Astrocyte of the spinal cord (primary cell): Measurements from ENCODE around the gene HIPK1.

Source experiments
- DNase-seq: peaks from one replicate; pipeline ENCODE4 v3.0.0; 2011; ENCODE audit warnings: low read depth, low spot score
- H3K4me3 ChIP-seq: 2 replicates; pipeline ENCODE4 v1.5.1; 2011; ENCODE audit warnings: low read depth, mild to moderate bottlenecking, low read length, moderate library complexity
- CTCF ChIP-seq: IDR thresholded peaks from 2 replicates; pipeline ENCODE4 v1.5.1; 2012; ENCODE audit warnings: low read depth, mild to moderate bottlenecking, low read length, inconsistent platforms
- in situ Hi-C: cut with HindIII; loops from 2 replicates; pipeline ENCODE4 v1.10.0; 2017; ENCODE audit warnings: low sequenced_read_pairs

Gene HIPK1

GRCh38 chr1:113980110-113980509 is 51.0 kb downstream of the HIPK1 start:
- DNase-seq = peak; percentile 29
- TF ChIP-seq CTCF = no peak
- in situ Hi-C loops = no loop called here
- H3K4me3 ChIP-seq = peak overlapping the region; percentile 27

- TF ChIP-seq CTCF = no peak
- in situ Hi-C loops = no loop called here
- H3K4me3 ChIP-seq = no peak overlapping the region
- peak; percentile 73 for DNase-seq
These were observed 53.1 kb downstream of the HIPK1 start for GRCh38 chr1:113981962-113982931.

GRCh38 chr1:113982949-113983348 is 53.8 kb downstream of the HIPK1 start:
- no peak for TF ChIP-seq CTCF
- in situ Hi-C loops = no loop called here
- no peak for DNase-seq
- no peak overlapping the region for H3K4me3 ChIP-seq

- no peak overlapping the region for H3K4me3 ChIP-seq
- in situ Hi-C loops = no loop called here
- no peak for TF ChIP-seq CTCF
- DNase-seq = no peak
These were observed 54.3 kb downstream of the HIPK1 start for GRCh38 chr1:113983391-113983790.

GRCh38 chr1:113983826-113984225 is 54.7 kb downstream of the HIPK1 start:
- DNase-seq = no peak
- no peak for TF ChIP-seq CTCF
- in situ Hi-C loops = no loop called here
- no peak overlapping the region for H3K4me3 ChIP-seq

- in situ Hi-C loops = no loop called here
- peak; percentile 20 for DNase-seq
- TF ChIP-seq CTCF = no peak
- H3K4me3 ChIP-seq = no peak overlapping the region
These were observed 55.6 kb downstream of the HIPK1 start for GRCh38 chr1:113984710-113985109.
